Suprapubic skin (tissue), 4 donors: Measurements from ENCODE around the gene SFT2D3. TPM values are rescaled to one million over a fixed set of nuclear protein-coding genes. Genes with fewer than 3 reads are reported as not detected.
A peak's percentile ranks its signal among the peaks of the same experiment; 100 is the strongest.

Experiments
- DNase-seq, 2 donors: peaks; one replicate each; pipeline ENCODE4 v3.0.0-alpha.2; 2019; ENCODE audit warnings: low spot score in 2 of 2
- H3K27ac ChIP-seq: fragments of 200-600 bp; sonication (generic); one replicate; pipeline ENCODE4 v1.5.1; 2019
- H3K27me3 ChIP-seq: fragments of 200-600 bp; sonication (generic); one replicate; pipeline ENCODE4 v1.5.1; 2019
- H3K36me3 ChIP-seq: fragments of 200-600 bp; sonication (generic); one replicate; pipeline ENCODE4 v1.5.1; 2019
- H3K4me1 ChIP-seq: fragments of 200-600 bp; sonication (generic); one replicate; pipeline ENCODE4 v1.5.1; 2019
- H3K4me3 ChIP-seq: fragments of 200-600 bp; sonication (generic); one replicate; pipeline ENCODE4 v1.5.1; 2019; ENCODE audit warnings: mild to moderate bottlenecking
- H3K9me3 ChIP-seq: fragments of 200-600 bp; sonication (generic); one replicate; pipeline ENCODE4 v1.5.1; 2019
- CTCF ChIP-seq, 2 donors: fragments of 200-600 bp in 1 of 2; fragments of 450-650 bp in 1 of 2; sonication (generic) in 1 of 2; IDR thresholded peaks; one replicate each; pipeline ENCODE4 v1.5.1; 2016 to 2019; ENCODE audit warnings: antibody characterized with exemption in 2 of 2, mild to moderate bottlenecking in 1 of 2, moderate library complexity in 1 of 2
- EP300 ChIP-seq: sonication (generic); formaldehyde crosslinking; IDR thresholded peaks from one replicate; pipeline ENCODE4 v1.6.1; 2017; ENCODE audit warnings: antibody characterized with exemption
- POLR2A ChIP-seq, 2 donors: fragments of 450-650 bp; IDR thresholded peaks; one replicate each; pipeline ENCODE4 v1.6.1; 2017; ENCODE audit warnings: antibody characterized with exemption in 2 of 2, mild to moderate bottlenecking in 2 of 2, moderate library complexity in 2 of 2
- POLR2AphosphoS5 ChIP-seq, 3 donors: sonication (generic); formaldehyde crosslinking; IDR thresholded peaks; one replicate each; pipeline ENCODE4 v1.6.1; 2017; ENCODE audit warnings: antibody characterized with exemption in 3 of 3
- WGBS: methylation state at CpG from one replicate; pipeline ENCODE4 v1.1.5; 2018; 5-methylcytosine and 5-hydroxymethylcytosine counted together
- total RNA-seq, 4 donors: library from RNA; depleted of rRNA; stranded (reverse); fragments of >200 nt; gene quantifications; one replicate each; pipeline ENCODE4 v1.1.0, GENCODE V29; 2016

The SFT2D3 gene
- total RNA-seq = 10 to 100 TPM; 10.2 to 15.9 (median 12.2) TPM

- Histone ChIP-seq H3K9me3 (no peaks in the 10 kb centered on the region), H3K36me3 (no peaks in the 10 kb centered on the region), H3K4me1 (peaks cover 47% of the 10 kb centered on the region), H3K4me3 (peak within 1 kb of the TSS; percentile 83), H3K27ac (peak within 1 kb of the TSS; percentile 99), H3K27me3 (no peaks in the 10 kb centered on the region)
- WGBS = 0% methylated on average over 4 of the region's 44 CpGs
- TF ChIP-seq EP300 (no peak), POLR2AphosphoS5 (IDR thresholded peaks at IDR 0.05) (peak; percentile 46 to 93 (median 84)), POLR2A (IDR thresholded peaks at IDR 0.05) (peak in 1 of 2 donors; percentile 90), CTCF (IDR thresholded peaks at IDR 0.05) (no peak)
- DNase-seq = peak; percentile 94
Observed at GRCh38 chr2:127701193-127701650, at the start of gene SFT2D3. SFT2D3 (plus strand) TSS chr2:127701497; CDS start chr2:127701529, 32 bp downstream.

GRCh38 chr2:127651971-127652550 lies 49.2 kb upstream of the SFT2D3 start:
- Histone ChIP-seq H3K27ac (no peak overlapping the region), H3K27me3 (no peaks in the 10 kb centered on the region), H3K4me1 (peaks cover 33% of the 10 kb centered on the region), H3K4me3 (no peak overlapping the region), H3K36me3 (peaks cover 10% of the 10 kb centered on the region), H3K9me3 (no peaks in the 10 kb centered on the region)
- WGBS = 91% methylated on average over 10 of the region's 14 CpGs
- DNase-seq = no peak
- no peak for TF ChIP-seq CTCF (IDR thresholded peaks at IDR 0.05)
- TF ChIP-seq POLR2A (IDR thresholded peaks at IDR 0.05) = no peak
- TF ChIP-seq EP300 = no peak
- TF ChIP-seq POLR2AphosphoS5 (IDR thresholded peaks at IDR 0.05) = no peak

GRCh38 chr2:127652786-127653357 lies 48.4 kb upstream of the SFT2D3 start:
- no peaks in the 10 kb centered on the region for H3K9me3 ChIP-seq
- H3K4me1 ChIP-seq = peaks cover 26% of the 10 kb centered on the region
- no peak overlapping the region for H3K4me3 ChIP-seq
- DNase-seq = no peak
- no peaks in the 10 kb centered on the region for H3K27me3 ChIP-seq
- H3K27ac ChIP-seq = no peak overlapping the region
- TF ChIP-seq CTCF (IDR thresholded peaks at IDR 0.05) (no peak), POLR2AphosphoS5 (IDR thresholded peaks at IDR 0.05) (no peak), EP300 (no peak), POLR2A (IDR thresholded peaks at IDR 0.05) (no peak)
- 80% methylated on average over 19 of the region's 25 CpGs for WGBS
- peaks cover 10% of the 10 kb centered on the region for H3K36me3 ChIP-seq

GRCh38 chr2:127653421-127654083 lies 47.7 kb upstream of the SFT2D3 start:
- Histone ChIP-seq H3K27me3 (no peaks in the 10 kb centered on the region), H3K4me3 (no peak overlapping the region), H3K4me1 (peaks cover 23% of the 10 kb centered on the region), H3K27ac (no peak overlapping the region), H3K9me3 (no peaks in the 10 kb centered on the region), H3K36me3 (peaks cover 10% of the 10 kb centered on the region)
- TF ChIP-seq POLR2A (IDR thresholded peaks at IDR 0.05) (no peak), POLR2AphosphoS5 (IDR thresholded peaks at IDR 0.05) (no peak), EP300 (no peak), CTCF (IDR thresholded peaks at IDR 0.05) (no peak)
- no peak for DNase-seq
- 80% methylated on average over 16 of the region's 16 CpGs for WGBS
